GM23338 (cell line): Measurements from ENCODE around the gene GAB1. TPM values are rescaled to one million over a fixed set of nuclear protein-coding genes. Genes with fewer than 3 reads are reported as not detected.

Experiments
- ATAC-seq: fragments of 200-7000 bp; cut with Tn5 transposase; 3 replicates; pipeline ENCODE4 v1.9.1; 2020
- DNase-seq: peaks from one replicate; pipeline ENCODE4 v3.0.0-alpha.2; 2015; ENCODE audit warnings: low spot score
- H2AFZ ChIP-seq: fragments of 200-600 bp; sonication (generic); 2 replicates; pipeline ENCODE4 v1.8.0; 2016; ENCODE audit warnings: antibody characterized with exemption, mild to moderate bottlenecking, moderate library complexity
- H3F3A ChIP-seq: fragments of 200-600 bp; sonication (generic); replicated peaks from 2 replicates; pipeline ENCODE4 v1.8.0; 2017; ENCODE audit warnings: antibody characterized with exemption, mixed run types, low read depth
- H3K27ac ChIP-seq: fragments of 200-600 bp; sonication (generic); 2 replicates; pipeline ENCODE4 v1.6.1; 2016; ENCODE audit warnings: low read depth
- H3K27me3 ChIP-seq: fragments of 200-600 bp; sonication (generic); 2 replicates; pipeline ENCODE4 v1.8.0; 2016; ENCODE audit warnings: mild to moderate bottlenecking, mixed run types, moderate library complexity; ENCODE audit not compliant: insufficient read depth
- H3K36me3 ChIP-seq: fragments of 200-600 bp; sonication (generic); 2 replicates; pipeline ENCODE4 v1.8.0; 2016; ENCODE audit warnings: mild to moderate bottlenecking; ENCODE audit not compliant: insufficient read depth
- H3K4me1 ChIP-seq: fragments of 200-600 bp; sonication (generic); 2 replicates; pipeline ENCODE4 v1.8.0; 2016; ENCODE audit warnings: mild to moderate bottlenecking, moderate library complexity; ENCODE audit not compliant: insufficient read depth
- H3K4me2 ChIP-seq: fragments of 200-600 bp; sonication (generic); 2 replicates; pipeline ENCODE4 v1.7.1; 2017; ENCODE audit warnings: mixed run types
- H3K4me3 ChIP-seq: fragments of 200-600 bp; sonication (generic); 2 replicates; pipeline ENCODE4 v1.6.1; 2016; ENCODE audit warnings: mixed run types
- H3K79me2 ChIP-seq: fragments of 200-600 bp; sonication (generic); replicated peaks from 2 replicates; pipeline ENCODE4 v1.8.0; 2017; ENCODE audit warnings: mild to moderate bottlenecking; ENCODE audit not compliant: insufficient read depth
- H3K9me2 ChIP-seq: fragments of 200-600 bp; sonication (generic); 2 replicates; pipeline ENCODE4 v1.8.0; 2017; ENCODE audit not compliant: insufficient read depth
- H4K20me1 ChIP-seq: fragments of 200-600 bp; sonication (generic); replicated peaks from 2 replicates; pipeline ENCODE4 v1.8.0; 2017; ENCODE audit warnings: mild to moderate bottlenecking; ENCODE audit not compliant: insufficient read depth
- H3K27ac Mint-ChIP-seq: 2 replicates; pipeline ENCODE4 v1.8.0; 2020; ENCODE audit warnings: inconsistent platforms, mild to moderate bottlenecking, moderate library complexity, mixed read lengths
- H3K27me3 Mint-ChIP-seq: 3 replicates; pipeline ENCODE4 v1.8.0; 2022; ENCODE audit warnings: low read depth, mild to moderate bottlenecking, moderate library complexity, mixed read lengths, inconsistent platforms; ENCODE audit not compliant: insufficient read depth, poor library complexity
- H3K36me3 Mint-ChIP-seq: 3 replicates; pipeline ENCODE4 v1.8.0; 2021; ENCODE audit warnings: low read depth, mild to moderate bottlenecking, inconsistent platforms, moderate library complexity, mixed read lengths
- H3K4me1 Mint-ChIP-seq: 3 replicates; pipeline ENCODE4 v1.8.0; 2020; ENCODE audit warnings: mild to moderate bottlenecking, inconsistent platforms, mixed read lengths
- H3K4me3 Mint-ChIP-seq: 3 replicates; pipeline ENCODE4 v1.8.0; 2021; ENCODE audit warnings: moderate library complexity, mild to moderate bottlenecking, inconsistent platforms, mixed read lengths
- H3K9me3 Mint-ChIP-seq: 3 replicates; pipeline ENCODE4 v1.8.0; 2020; ENCODE audit warnings: moderate library complexity, mild to moderate bottlenecking, inconsistent platforms, mixed read lengths
- CTCF ChIP-seq, 2 experiments: fragments of 200-600 bp in 1 of 2; sonication (generic) in 1 of 2; conservative IDR thresholded peaks; 2 replicates each; pipeline versions ENCODE4 v1.5.1 to v1.6.1; 2016 to 2017; ENCODE audit warnings: antibody characterized with exemption in 2 of 2, low read depth in 2 of 2, mild to moderate bottlenecking in 2 of 2, moderate library complexity in 1 of 2
- ETS1 ChIP-seq: IDR thresholded peaks from 2 replicates; pipeline ENCODE4 v1.6.1; 2016; ENCODE audit warnings: antibody characterized with exemption
- EZH2phosphoT487 ChIP-seq: fragments of 200-600 bp; sonication (generic); IDR thresholded peaks from one replicate; pipeline ENCODE4 v1.8.1; 2018; ENCODE audit warnings: antibody characterized with exemption; ENCODE audit not compliant: unreplicated experiment
- JUNB ChIP-seq: IDR thresholded peaks from one replicate; pipeline ENCODE4 v1.6.1; 2016; ENCODE audit warnings: antibody characterized with exemption; ENCODE audit not compliant: unreplicated experiment
- NANOG ChIP-seq: IDR thresholded peaks from 2 replicates; pipeline ENCODE4 v1.6.1; 2016; ENCODE audit warnings: antibody characterized with exemption, borderline replicate concordance
- POLR2AphosphoS5 ChIP-seq: IDR thresholded peaks from 2 replicates; pipeline ENCODE4 v1.6.1; 2016; ENCODE audit warnings: antibody characterized with exemption, low read depth
- STAT1 ChIP-seq: IDR thresholded peaks from one replicate; pipeline ENCODE4 v1.6.1; 2016; ENCODE audit warnings: antibody characterized with exemption; ENCODE audit not compliant: unreplicated experiment
- ZNF114 ChIP-seq: fragments of 250-450 bp; sonication (Bioruptor Pico); IDR thresholded peaks from 2 replicates; pipeline ENCODE4 v1.5.0; 2020; ENCODE audit warnings: mild to moderate bottlenecking, moderate library complexity
- ZNF331 ChIP-seq: fragments of 250-450 bp; sonication (Bioruptor Pico); IDR thresholded peaks from 2 replicates; pipeline ENCODE4 v1.5.0; 2020; ENCODE audit warnings: low read depth, mild to moderate bottlenecking, moderate library complexity
- ZNF462 ChIP-seq: fragments of 250-450 bp; sonication (Bioruptor Pico); IDR thresholded peaks from 2 replicates; pipeline ENCODE4 v1.5.0; 2020; ENCODE audit warnings: mild to moderate bottlenecking, moderate library complexity
- polyA plus RNA-seq: library from polyadenylated mRNA; unstranded; fragments of >200 nt; fragmentation: Nextera tagmentation; extraction: Ambion mirVana; gene quantifications from 2 replicates; pipeline ENCODE4 v1.2.1, GENCODE V29; 2016
- total RNA-seq: library from RNA; depleted of rRNA; stranded (reverse); fragments of >200 nt; shearing (Covaris generic); gene quantifications from 2 replicates; pipeline ENCODE4 v1.2.3, GENCODE V29; 2014

Gene GAB1
- total and polyA plus RNA-seq, 2 experiments from 2014 or later: 4.0 to 18.4 TPM

GRCh38 chr4:143514497-143514896, 177.8 kb downstream of the GAB1 start:
- peaks cover 13% of the 10 kb centered on the region; the same call in 1 of the 2 replicates for H3K36me3 ChIP-seq
- peaks cover 57% of the 10 kb centered on the region for H3K79me2 ChIP-seq
- no peaks in the 10 kb centered on the region for H3K9me2 ChIP-seq
- DNase-seq: peak; percentile 66
- Mint-ChIP-seq H3K4me3 (peak overlapping the region; percentile 99), H3K4me1 (peaks cover 15% of the 10 kb centered on the region), H3K27ac (peak overlapping the region; percentile 99), H3K27me3 (peaks cover 6% of the 10 kb centered on the region), H3K9me3 (no peaks in the 10 kb centered on the region; the same call in 2 of the 3 replicates), H3K36me3 (peaks cover 44% of the 10 kb centered on the region)
- peak overlapping the region; percentile 98 for H3K27ac ChIP-seq
- 0 out of 2 replicates have a peak, but pooled peaks cover 5% of the 10 kb centered on the region for H3F3A ChIP-seq
- H3K4me3 ChIP-seq: peak overlapping the region; percentile 87
- TF ChIP-seq EZH2phosphoT487 (no peak), POLR2AphosphoS5 (peak; percentile 42; the same call in 1 of the 2 replicates)
- peaks cover 38% of the 10 kb centered on the region for H4K20me1 ChIP-seq
- H3K4me1 ChIP-seq: peaks cover 18% of the 10 kb centered on the region; the same call in 1 of the 2 replicates
- peak; percentile 66 for ATAC-seq
- no peaks in the 10 kb centered on the region for H3K27me3 ChIP-seq
- no peak overlapping the region for H2AFZ ChIP-seq
- peak overlapping the region; percentile 90 for H3K4me2 ChIP-seq

GRCh38 chr4:143514901-143515300, 178.2 kb downstream of the GAB1 start:
- DNase-seq (no peak), ATAC-seq (no peak)
- Mint-ChIP-seq H3K27ac (peak overlapping the region; percentile 99), H3K36me3 (peaks cover 48% of the 10 kb centered on the region), H3K4me3 (peak overlapping the region; percentile 99), H3K9me3 (no peaks in the 10 kb centered on the region; the same call in 2 of the 3 replicates), H3K27me3 (peaks cover 6% of the 10 kb centered on the region), H3K4me1 (peaks cover 15% of the 10 kb centered on the region)
- H4K20me1 ChIP-seq: peaks cover 41% of the 10 kb centered on the region
- H3K4me2 ChIP-seq: peak overlapping the region; percentile 90
- H3F3A ChIP-seq: 0 out of 2 replicates have a peak, but pooled peaks cover 5% of the 10 kb centered on the region
- no peak overlapping the region for H2AFZ ChIP-seq
- no peaks in the 10 kb centered on the region for H3K27me3 ChIP-seq
- peaks cover 62% of the 10 kb centered on the region for H3K79me2 ChIP-seq
- peak overlapping the region; percentile 87 for H3K4me3 ChIP-seq
- H3K9me2 ChIP-seq: no peaks in the 10 kb centered on the region
- H3K36me3 ChIP-seq: peaks cover 13% of the 10 kb centered on the region; the same call in 1 of the 2 replicates
- no peak overlapping the region for H3K27ac ChIP-seq
- peaks cover 18% of the 10 kb centered on the region; the same call in 1 of the 2 replicates for H3K4me1 ChIP-seq
- TF ChIP-seq ZNF114 (CRISPR knock-in tag): no peak
- no peak for TF ChIP-seq ZNF462 (CRISPR knock-in tag)
- no peak for TF ChIP-seq NANOG
- no peak for TF ChIP-seq EZH2phosphoT487
- no peak for TF ChIP-seq ZNF331 (CRISPR knock-in tag)
- TF ChIP-seq STAT1: no peak
- no peak for TF ChIP-seq POLR2AphosphoS5
- no peak for TF ChIP-seq JUNB
- TF ChIP-seq ETS1: no peak
- TF ChIP-seq CTCF (conservative IDR thresholded peaks at IDR 0.05; ENCODE audit: low read depth in 2 of 2): no peak
